ENCODE data around the gene AUTS2.

DNA sequence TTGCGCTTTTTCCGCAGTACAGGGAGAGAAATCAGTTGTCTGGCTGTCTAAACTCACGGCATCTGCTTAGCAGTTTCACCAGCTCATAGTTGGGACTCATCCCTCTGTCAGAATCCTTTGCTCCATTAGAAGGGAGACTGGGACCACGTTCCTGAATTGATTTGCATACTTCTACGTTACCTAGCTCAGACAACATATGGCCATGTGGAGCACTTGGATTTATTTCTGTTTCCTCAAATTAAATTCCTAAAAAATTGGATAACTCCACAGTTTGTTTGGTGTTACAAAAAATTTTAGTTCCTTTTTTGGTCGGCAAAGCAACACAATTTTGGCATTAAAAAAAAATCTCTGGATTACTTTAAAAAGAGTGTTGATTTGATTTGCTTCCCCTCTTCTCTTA, 614.0 kb downstream of the AUTS2 start:
- TF ChIP-seq CTCF (conservative IDR thresholded peaks at IDR 0.05; ENCODE audit: low read depth in 2 of 2) (no peak), EZH2 (IDR thresholded peaks at IDR 0.05; ENCODE audit: low read depth, unreplicated experiment) (no peak), REST (IDR thresholded peaks at IDR 0.05; ENCODE audit: unreplicated experiment) (no peak), POLR2AphosphoS5 (IDR thresholded peaks at IDR 0.05; ENCODE audit: low read depth) (no peak), EZH2phosphoT487 (IDR thresholded peaks at IDR 0.05; ENCODE audit: unreplicated experiment) (no peak), JUNB (IDR thresholded peaks at IDR 0.05; ENCODE audit: unreplicated experiment) (no peak), CREB1 (CRISPR knock-in tag; IDR thresholded peaks at IDR 0.05; ENCODE audit: low read depth) (no peak), NANOG (IDR thresholded peaks at IDR 0.05; ENCODE audit: borderline replicate concordance) (no peak), STAT1 (IDR thresholded peaks at IDR 0.05; ENCODE audit: unreplicated experiment) (no peak), ZNF462 (CRISPR knock-in tag; IDR thresholded peaks at IDR 0.05) (no peak), ZNF114 (CRISPR knock-in tag; IDR thresholded peaks at IDR 0.05) (no peak), ZNF331 (CRISPR knock-in tag; IDR thresholded peaks at IDR 0.05; ENCODE audit: low read depth) (no peak)
- TF ChIP-seq, protein P1, sequence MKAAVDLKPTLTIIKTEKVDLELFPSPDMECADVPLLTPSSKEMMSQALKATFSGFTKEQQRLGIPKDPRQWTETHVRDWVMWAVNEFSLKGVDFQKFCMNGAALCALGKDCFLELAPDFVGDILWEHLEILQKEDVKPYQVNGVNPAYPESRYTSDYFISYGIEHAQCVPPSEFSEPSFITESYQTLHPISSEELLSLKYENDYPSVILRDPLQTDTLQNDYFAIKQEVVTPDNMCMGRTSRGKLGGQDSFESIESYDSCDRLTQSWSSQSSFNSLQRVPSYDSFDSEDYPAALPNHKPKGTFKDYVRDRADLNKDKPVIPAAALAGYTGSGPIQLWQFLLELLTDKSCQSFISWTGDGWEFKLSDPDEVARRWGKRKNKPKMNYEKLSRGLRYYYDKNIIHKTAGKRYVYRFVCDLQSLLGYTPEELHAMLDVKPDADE (IDR thresholded peaks at IDR 0.05) = no peak

All from GM23338 (cell line).